Measurements from ENCODE around the gene SHCBP1L.

Gene SHCBP1L

GRCh38 chr1:182977480-182977879 is 24.5 kb upstream of the SHCBP1L start:
- TF ChIP-seq CTCF (IDR thresholded peaks at IDR 0.05; ENCODE audit: insufficient read depth, low read depth, low read length, missing control alignments) = no peak
- H3K4me3 ChIP-seq (ENCODE audit: low read length) = no peak overlapping the region
- DNase-seq (ENCODE audit: low read depth) = peak; percentile 63

- DNase-seq (ENCODE audit: low read depth) = peak; percentile 30
- no peak for TF ChIP-seq CTCF (IDR thresholded peaks at IDR 0.05; ENCODE audit: insufficient read depth, low read depth, low read length, missing control alignments)
These were observed 21.7 kb upstream of the SHCBP1L start for GRCh38 chr1:182974506-182975191.

GRCh38 chr1:182972829-182973228 is 19.9 kb upstream of the SHCBP1L start:
- DNase-seq (ENCODE audit: low read depth) = no peak
- no peak overlapping the region for H3K4me3 ChIP-seq (ENCODE audit: low read length)
- no peak for TF ChIP-seq CTCF (IDR thresholded peaks at IDR 0.05; ENCODE audit: insufficient read depth, low read depth, low read length, missing control alignments)

More at GRCh38 chr1:182974506-182975191, 21.7 kb upstream of the SHCBP1L start:
- no peak overlapping the region for H3K4me3 ChIP-seq (ENCODE audit: low read length)

GRCh38 chr1:182972231-182972630 is 19.3 kb upstream of the SHCBP1L start:
- H3K4me3 ChIP-seq (ENCODE audit: low read length) = no peak overlapping the region
- TF ChIP-seq CTCF (IDR thresholded peaks at IDR 0.05; ENCODE audit: insufficient read depth, low read depth, low read length, missing control alignments) = no peak
- DNase-seq (ENCODE audit: low read depth) = no peak

- no peak overlapping the region for H3K4me3 ChIP-seq (ENCODE audit: low read length)
- no peak for DNase-seq (ENCODE audit: low read depth)
- TF ChIP-seq CTCF (IDR thresholded peaks at IDR 0.05; ENCODE audit: insufficient read depth, low read depth, low read length, missing control alignments) = no peak
These were observed 18.3 kb upstream of the SHCBP1L start for GRCh38 chr1:182971219-182971618.

- no peak for TF ChIP-seq CTCF (IDR thresholded peaks at IDR 0.05; ENCODE audit: insufficient read depth, low read depth, low read length, missing control alignments)
- no peak overlapping the region for H3K4me3 ChIP-seq (ENCODE audit: low read length)
- peak; percentile 57 for DNase-seq (ENCODE audit: low read depth)
These were observed 16.1 kb upstream of the SHCBP1L start for GRCh38 chr1:182968836-182969734.
